Mesendoderm (in vitro differentiated cells): ENCODE results near the gene UPB1.

Source experiments
- DNase-seq: peaks from one replicate; pipeline ENCODE4 v3.0.0; 2013
- H2AK5ac ChIP-seq: 2 replicates; pipeline ENCODE4 v1.6.1; 2013; ENCODE audit warnings: low read length, inconsistent platforms
- H2BK120ac ChIP-seq: 2 replicates; pipeline ENCODE4 v1.6.1; 2013; ENCODE audit warnings: low read depth, mild to moderate bottlenecking, low read length, moderate library complexity, mixed read lengths
- H2BK15ac ChIP-seq: replicated peaks from 2 replicates; pipeline ENCODE4 v1.6.1; 2013; ENCODE audit warnings: low read depth, mild to moderate bottlenecking, moderate library complexity
- H2BK5ac ChIP-seq: 2 replicates; pipeline ENCODE4 v1.6.1; 2013; ENCODE audit warnings: low read length, inconsistent platforms
- H3K18ac ChIP-seq: 2 replicates; pipeline ENCODE4 v1.6.1; 2013; ENCODE audit warnings: mild to moderate bottlenecking, low read length, mixed read lengths
- H3K23ac ChIP-seq: one replicate; pipeline ENCODE4 v1.6.1; 2013; ENCODE audit warnings: low read length
- H3K27ac ChIP-seq: 2 replicates; pipeline ENCODE4 v1.5.1; 2013; ENCODE audit warnings: low read depth, mild to moderate bottlenecking, inconsistent platforms, low read length, moderate library complexity
- H3K27me3 ChIP-seq: 2 replicates; pipeline ENCODE4 v1.6.1; 2013; ENCODE audit warnings: low read length, control low read depth, mild to moderate bottlenecking, inconsistent platforms; ENCODE audit not compliant: insufficient read depth, poor library complexity
- H3K36me3 ChIP-seq: 2 replicates; pipeline ENCODE4 v1.6.1; 2013; ENCODE audit warnings: low read length, inconsistent platforms; ENCODE audit not compliant: control insufficient read depth, insufficient read depth
- H3K4ac ChIP-seq: one replicate; pipeline ENCODE4 v1.6.1; 2013; ENCODE audit warnings: low read depth, mild to moderate bottlenecking, low read length, moderate library complexity
- H3K4me1 ChIP-seq: 2 replicates; pipeline ENCODE4 v1.6.1; 2013; ENCODE audit warnings: low read depth, low read length, inconsistent platforms; ENCODE audit not compliant: control insufficient read depth
- H3K4me2 ChIP-seq: 2 replicates; pipeline ENCODE4 v1.6.1; 2013; ENCODE audit warnings: low read length
- H3K4me3 ChIP-seq: 2 replicates; pipeline ENCODE4 v1.5.1; 2013; ENCODE audit warnings: mild to moderate bottlenecking, low read length
- H3K56ac ChIP-seq: one replicate; pipeline ENCODE4 v1.6.1; 2013; ENCODE audit warnings: low read length
- H3K79me1 ChIP-seq: 2 replicates; pipeline ENCODE4 v1.6.1; 2013; ENCODE audit warnings: low read length, inconsistent platforms
- H3K79me2 ChIP-seq: 2 replicates; pipeline ENCODE4 v1.6.1; 2013; ENCODE audit warnings: mild to moderate bottlenecking, low read length; ENCODE audit not compliant: control insufficient read depth, insufficient read depth
- H3K9ac ChIP-seq: 2 replicates; pipeline ENCODE4 v1.6.1; 2013; ENCODE audit warnings: low read length, inconsistent platforms
- H4K5ac ChIP-seq: one replicate; pipeline ENCODE4 v1.6.1; 2013; ENCODE audit warnings: low read length
- H4K8ac ChIP-seq: one replicate; pipeline ENCODE4 v1.6.1; 2013; ENCODE audit warnings: low read depth, mild to moderate bottlenecking, control low read depth, low read length, moderate library complexity
- WGBS: extraction: QIAGEN DNeasy Blood & Tissue Kit; methylation state at CpG from one replicate; pipeline ENCODE4 v1.1.7; 2013; ENCODE audit warnings: low lambda C conversion rate, missing lambda C conversion rate; ENCODE audit not compliant: insufficient coverage; ENCODE audit errors: extremely low coverage; 5-methylcytosine and 5-hydroxymethylcytosine counted together

The UPB1 gene

GRCh38 chr22:24482575-24482974 is 12.6 kb upstream of the UPB1 start:
- WGBS = no CpG with 5 or more reads among the region's 3 CpGs

GRCh38 chr22:24482998-24483397 is 12.1 kb upstream of the UPB1 start:
- Histone ChIP-seq H3K27ac (no peak overlapping the region), H2BK120ac (no peak overlapping the region), H3K4ac (no peak overlapping the region), H3K18ac (no peak overlapping the region), H4K5ac (no peak overlapping the region), H3K36me3 (no peaks in the 10 kb centered on the region), H2BK15ac (no peak overlapping the region), H2AK5ac (no peak overlapping the region), H3K79me2 (no peaks in the 10 kb centered on the region), H3K79me1 (no peaks in the 10 kb centered on the region), H2BK5ac (no peak overlapping the region), H3K27me3 (no peaks in the 10 kb centered on the region), H3K9ac (no peak overlapping the region), H4K8ac (no peak overlapping the region), H3K56ac (no peak overlapping the region), H3K4me1 (no peaks in the 10 kb centered on the region), H3K23ac (no peak overlapping the region), H3K4me2 (no peak overlapping the region), H3K4me3 (no peak overlapping the region)
- no peak for DNase-seq
- no CpG with 5 or more reads among the region's 2 CpGs for WGBS

More at GRCh38 chr22:24482575-24482974, 12.6 kb upstream of the UPB1 start:
- H2BK120ac ChIP-seq = no peak overlapping the region
- H3K79me1 ChIP-seq = no peaks in the 10 kb centered on the region
- H3K18ac ChIP-seq = no peak overlapping the region
- H4K8ac ChIP-seq = no peak overlapping the region
- H2BK5ac ChIP-seq = no peak overlapping the region
- no peaks in the 10 kb centered on the region for H3K79me2 ChIP-seq
- H3K27me3 ChIP-seq = no peaks in the 10 kb centered on the region
- H3K4me3 ChIP-seq = no peak overlapping the region
- H3K23ac ChIP-seq = no peak overlapping the region
- no peak overlapping the region for H2AK5ac ChIP-seq
- no peak overlapping the region for H4K5ac ChIP-seq
- no peaks in the 10 kb centered on the region for H3K4me1 ChIP-seq
- no peak overlapping the region for H3K56ac ChIP-seq
- H3K9ac ChIP-seq = no peak overlapping the region
- no peak overlapping the region for H3K4ac ChIP-seq
- no peak overlapping the region for H3K27ac ChIP-seq
- H3K4me2 ChIP-seq = no peak overlapping the region
- peak; percentile 31 for DNase-seq
- no peak overlapping the region for H2BK15ac ChIP-seq
- no peaks in the 10 kb centered on the region for H3K36me3 ChIP-seq

GRCh38 chr22:24483976-24484545 is 11.1 kb upstream of the UPB1 start:
- Histone ChIP-seq H2BK120ac (no peak overlapping the region), H3K18ac (no peak overlapping the region), H3K27me3 (no peaks in the 10 kb centered on the region), H4K8ac (no peak overlapping the region), H3K4me1 (no peaks in the 10 kb centered on the region), H3K4me3 (no peak overlapping the region), H3K27ac (no peak overlapping the region), H2BK15ac (no peak overlapping the region), H3K79me2 (no peaks in the 10 kb centered on the region), H3K4me2 (no peak overlapping the region), H3K56ac (no peak overlapping the region), H3K9ac (no peak overlapping the region), H3K36me3 (no peaks in the 10 kb centered on the region), H2BK5ac (no peak overlapping the region), H2AK5ac (no peak overlapping the region), H3K23ac (no peak overlapping the region), H3K4ac (no peak overlapping the region), H3K79me1 (no peaks in the 10 kb centered on the region), H4K5ac (no peak overlapping the region)
- WGBS = no CpG with 5 or more reads among the region's 5 CpGs
- DNase-seq = no peak

- Histone ChIP-seq H2BK15ac (no peak overlapping the region), H2AK5ac (no peak overlapping the region), H3K9ac (no peak overlapping the region), H3K79me2 (no peaks in the 10 kb centered on the region), H2BK120ac (no peak overlapping the region), H3K27ac (no peak overlapping the region), H3K4me1 (no peaks in the 10 kb centered on the region), H4K5ac (no peak overlapping the region), H3K23ac (no peak overlapping the region), H3K4ac (no peak overlapping the region), H3K18ac (no peak overlapping the region), H3K36me3 (no peaks in the 10 kb centered on the region), H3K79me1 (no peaks in the 10 kb centered on the region), H2BK5ac (no peak overlapping the region), H4K8ac (no peak overlapping the region), H3K27me3 (no peaks in the 10 kb centered on the region), H3K4me2 (no peak overlapping the region), H3K56ac (no peak overlapping the region), H3K4me3 (no peak overlapping the region)
- DNase-seq = no peak
- no CpG with 5 or more reads among the region's 4 CpGs for WGBS
Measured at GRCh38 chr22:24485170-24485569, 10.0 kb upstream of the UPB1 start.

- no peaks in the 10 kb centered on the region for H3K4me1 ChIP-seq
- no peak overlapping the region for H2BK5ac ChIP-seq
- H2AK5ac ChIP-seq = no peak overlapping the region
- no peak overlapping the region for H3K27ac ChIP-seq
- no peak overlapping the region for H3K56ac ChIP-seq
- no peak overlapping the region for H2BK120ac ChIP-seq
- H3K79me1 ChIP-seq = no peaks in the 10 kb centered on the region
- no peak overlapping the region for H4K8ac ChIP-seq
- H3K9ac ChIP-seq = no peak overlapping the region
- WGBS = no CpG with 5 or more reads among the region's 3 CpGs
- DNase-seq = no peak
- no peak overlapping the region for H3K23ac ChIP-seq
- no peak overlapping the region for H3K4me3 ChIP-seq
- H3K4me2 ChIP-seq = no peak overlapping the region
- no peak overlapping the region for H3K18ac ChIP-seq
- no peaks in the 10 kb centered on the region for H3K36me3 ChIP-seq
- H3K4ac ChIP-seq = no peak overlapping the region
- no peak overlapping the region for H2BK15ac ChIP-seq
- H3K79me2 ChIP-seq = no peaks in the 10 kb centered on the region
- H4K5ac ChIP-seq = no peak overlapping the region
- H3K27me3 ChIP-seq = no peaks in the 10 kb centered on the region
Measured at GRCh38 chr22:24485608-24486007, 9.5 kb upstream of the UPB1 start.

GRCh38 chr22:24486501-24486921 is 8.6 kb upstream of the UPB1 start:
- no CpG with 5 or more reads among the region's 2 CpGs for WGBS
- H3K79me1 ChIP-seq = no peaks in the 10 kb centered on the region
- no peaks in the 10 kb centered on the region for H3K27me3 ChIP-seq
- no peak overlapping the region for H2BK15ac ChIP-seq
- no peak overlapping the region for H3K56ac ChIP-seq
- no peaks in the 10 kb centered on the region for H3K79me2 ChIP-seq
- H3K23ac ChIP-seq = no peak overlapping the region
- no peak overlapping the region for H3K18ac ChIP-seq
- H3K4me1 ChIP-seq = no peaks in the 10 kb centered on the region
- H3K9ac ChIP-seq = no peak overlapping the region
- H4K5ac ChIP-seq = no peak overlapping the region
- no peak overlapping the region for H3K27ac ChIP-seq
- H3K36me3 ChIP-seq = no peaks in the 10 kb centered on the region
- no peak overlapping the region for H3K4me3 ChIP-seq
- H3K4me2 ChIP-seq = no peak overlapping the region
- H3K4ac ChIP-seq = no peak overlapping the region
- no peak overlapping the region for H2AK5ac ChIP-seq
- no peak for DNase-seq
- H2BK5ac ChIP-seq = no peak overlapping the region
- H4K8ac ChIP-seq = no peak overlapping the region
- H2BK120ac ChIP-seq = no peak overlapping the region
